ENCODE measurements around the gene RPS15A. TPM values are rescaled to one million over a fixed set of nuclear protein-coding genes. Genes with fewer than 3 reads are reported as not detected.
A peak's percentile ranks its signal among the peaks of the same experiment; 100 is the strongest.

Gene RPS15A
- total RNA-seq, 1 donor from 2014 or later, result 1,963 TPM

DNA sequence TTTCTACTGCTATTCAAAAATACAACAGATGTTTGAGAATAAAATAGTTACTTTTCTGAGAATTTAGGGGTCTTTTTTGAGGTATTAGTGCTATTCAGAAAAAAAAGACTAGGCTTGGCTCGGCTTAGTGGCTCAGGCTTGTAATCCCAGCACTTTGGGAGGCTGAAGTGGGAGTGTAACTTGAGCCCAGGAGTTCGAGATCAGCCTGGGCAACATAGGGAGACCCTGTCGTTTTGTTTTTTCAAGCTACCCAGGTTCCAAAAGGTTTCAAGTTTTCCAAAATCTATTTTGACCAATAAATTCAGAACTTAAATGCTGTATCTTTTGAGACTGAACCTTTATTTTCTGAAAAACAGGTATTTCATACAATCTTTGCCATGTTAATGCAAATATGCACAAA is 14.4 kb upstream of the RPS15A start:
- no peaks in the 10 kb centered on the region for H3K9me3 Mint-ChIP-seq
- peak overlapping the region; percentile 85 for H3K27ac Mint-ChIP-seq
- intact Hi-C loops (cut with micrococcal nuclease), result loop anchor here (5.0 kb wide), 4 partner anchors 43 to 718 kb away; partner anchors contain the start of genes CCP110, COQ7 and GDE1
- DNase-seq (ENCODE audit: low spot score), result no peak
- H3K36me3 Mint-ChIP-seq (ENCODE audit: low read depth), result peaks cover 70% of the 10 kb centered on the region
- H3K27me3 Mint-ChIP-seq (ENCODE audit: low read depth), result no peaks in the 10 kb centered on the region
- H3K4me3 Mint-ChIP-seq (ENCODE audit: low read depth), result peak overlapping the region; percentile 24
- peaks cover 43% of the 10 kb centered on the region for H3K4me1 Mint-ChIP-seq (ENCODE audit: low read depth)

DNA sequence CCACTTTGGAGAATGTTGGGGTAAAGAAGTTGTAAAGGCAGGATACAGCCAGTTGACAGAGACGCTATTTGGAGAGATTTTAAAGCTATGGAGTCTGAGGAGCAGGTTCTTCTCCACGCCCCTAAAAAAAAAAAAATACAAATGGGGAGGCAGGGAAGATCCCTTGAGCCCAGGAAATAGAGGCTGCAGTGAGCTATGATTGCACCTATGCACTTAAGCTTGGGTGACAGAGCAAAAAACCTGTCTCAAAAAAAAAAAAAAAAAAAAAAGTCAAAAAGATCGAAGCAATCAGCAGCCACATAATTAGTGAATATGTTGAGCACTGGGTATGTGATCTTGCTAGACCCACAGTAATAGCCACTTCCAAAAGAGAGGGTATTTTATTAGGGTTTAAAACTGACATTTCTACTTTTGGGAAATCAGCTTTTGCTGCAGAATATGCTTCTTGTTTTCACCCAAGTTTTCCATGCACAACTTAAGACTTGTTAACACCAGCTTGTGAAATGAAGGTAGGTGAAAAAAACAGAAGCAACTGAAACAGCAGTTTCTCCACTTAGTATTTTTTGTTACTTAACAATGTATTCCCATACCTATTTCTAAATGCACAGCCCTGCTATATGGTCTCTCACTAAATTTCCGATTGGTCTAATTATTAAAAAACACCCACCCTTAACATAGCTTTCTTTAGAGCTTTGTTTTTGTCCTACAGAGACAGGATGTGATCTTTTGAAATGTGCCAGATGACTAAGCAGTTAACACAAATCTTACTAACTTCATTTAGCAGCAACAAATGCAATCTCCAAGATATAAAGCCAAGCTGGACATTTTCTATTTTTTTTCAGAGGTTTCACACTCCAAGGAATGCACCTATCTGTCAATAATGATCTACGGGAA is 13.7 kb upstream of the RPS15A start:
- H3K4me3 Mint-ChIP-seq (ENCODE audit: low read depth), result peak overlapping the region; percentile 38
- peak overlapping the region; percentile 86 for H3K27ac Mint-ChIP-seq
- no peaks in the 10 kb centered on the region for H3K27me3 Mint-ChIP-seq (ENCODE audit: low read depth)
- H3K4me1 Mint-ChIP-seq (ENCODE audit: low read depth), result peaks cover 46% of the 10 kb centered on the region
- H3K36me3 Mint-ChIP-seq (ENCODE audit: low read depth), result peaks cover 67% of the 10 kb centered on the region
- no peaks in the 10 kb centered on the region for H3K9me3 Mint-ChIP-seq
- intact Hi-C loops (cut with micrococcal nuclease), result loop anchor here (5.0 kb wide), 4 partner anchors 43 to 718 kb away; partner anchors contain the start of genes CCP110, COQ7 and GDE1
- DNase-seq (ENCODE audit: low spot score), result no peak

DNA sequence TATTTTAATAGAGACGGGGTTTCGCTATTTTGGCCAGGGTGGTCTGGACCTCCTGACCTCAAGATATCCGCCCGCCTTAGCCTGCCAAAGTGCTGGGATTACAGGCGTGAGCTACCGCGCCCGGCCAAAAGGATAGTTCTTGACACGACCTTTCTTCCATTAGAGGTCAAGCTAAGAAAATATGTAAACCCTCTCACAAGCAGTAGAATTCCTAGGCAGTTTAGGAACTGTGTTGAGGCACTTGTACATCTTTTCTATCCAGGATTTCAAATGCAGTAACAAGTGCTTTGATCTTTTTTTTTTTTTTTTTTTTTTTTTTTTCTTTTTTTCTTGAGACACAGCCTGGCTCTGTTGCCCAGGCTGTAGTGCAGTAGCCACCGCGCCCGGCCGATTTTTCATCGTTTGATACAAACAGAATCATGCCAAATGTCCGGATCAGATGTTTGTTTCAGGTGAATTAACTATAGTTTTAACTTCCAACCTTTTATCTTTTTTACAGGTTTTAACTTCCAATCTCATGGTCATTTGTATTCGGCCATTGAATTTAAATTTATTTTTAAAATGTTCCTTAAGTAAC is 12.7 kb upstream of the RPS15A start:
- Mint-ChIP-seq H3K9me3 (no peaks in the 10 kb centered on the region), H3K4me3 (ENCODE audit: low read depth) (peak overlapping the region; percentile 93), H3K4me1 (ENCODE audit: low read depth) (peaks cover 51% of the 10 kb centered on the region), H3K27ac (peak overlapping the region; percentile 86), H3K36me3 (ENCODE audit: low read depth) (peaks cover 65% of the 10 kb centered on the region), H3K27me3 (ENCODE audit: low read depth) (no peaks in the 10 kb centered on the region)
- intact Hi-C loops (cut with micrococcal nuclease), result loop anchor here (5.0 kb wide), 4 partner anchors 44 to 719 kb away; partner anchors contain the start of genes CCP110, COQ7 and GDE1
- no peak for DNase-seq (ENCODE audit: low spot score)

DNA sequence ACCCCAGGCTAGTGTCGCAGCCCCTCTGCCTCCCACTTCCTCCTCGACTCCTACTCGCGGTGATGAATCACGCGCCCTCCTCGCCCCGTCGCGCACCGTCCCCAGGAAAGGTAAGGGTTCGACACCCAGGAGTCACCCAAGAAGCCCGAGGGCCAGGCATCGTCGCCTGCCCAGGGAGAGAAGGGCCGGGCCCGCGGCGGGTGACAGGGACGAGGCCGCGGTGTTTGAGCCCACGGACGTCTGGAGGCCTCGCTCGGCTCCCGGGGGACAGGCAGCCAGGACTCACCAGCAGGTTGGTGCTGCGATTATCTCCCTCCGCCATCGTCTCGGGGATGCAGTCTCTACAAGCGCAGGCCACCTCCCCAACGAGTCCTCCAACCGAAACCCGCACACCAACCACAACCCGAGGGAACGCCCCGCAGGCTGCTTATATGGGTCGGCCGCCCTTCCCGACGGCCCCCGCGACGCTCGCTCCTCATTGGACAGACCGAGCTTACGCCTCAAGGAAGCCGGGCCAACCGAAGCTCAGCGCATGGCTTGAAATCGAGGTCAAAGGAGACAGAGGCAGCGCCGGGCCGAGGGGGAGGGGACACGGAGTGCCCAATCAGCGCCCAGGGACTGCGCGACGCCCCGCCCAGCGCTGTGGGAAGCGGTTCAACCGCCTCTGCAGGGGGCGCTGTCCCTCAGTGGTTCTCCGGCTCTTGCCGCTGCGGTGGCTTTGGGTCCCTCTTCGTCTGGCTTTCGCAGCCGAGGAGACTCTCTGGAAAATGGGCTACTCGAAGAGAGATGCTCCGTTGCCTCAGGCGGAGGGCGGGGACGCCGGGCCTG is 11.2 kb upstream of the RPS15A start, which contains the start of gene ARL6IP1:
Gene ARL6IP1, minus strand, starts transcription at position 405 of the 828 bp plus-strand sequence. Its CDS starts 83 bp downstream, at position 322.
- H3K27me3 Mint-ChIP-seq (ENCODE audit: low read depth), result no peaks in the 10 kb centered on the region
- H3K4me3 Mint-ChIP-seq (ENCODE audit: low read depth), result peak within 1 kb of the TSS; percentile 93
- no peaks in the 10 kb centered on the region for H3K9me3 Mint-ChIP-seq
- H3K36me3 Mint-ChIP-seq (ENCODE audit: low read depth), result peaks cover 66% of the 10 kb centered on the region
- peak; percentile 99 for DNase-seq (ENCODE audit: low spot score)
- intact Hi-C loops (cut with micrococcal nuclease), result loop anchor here (1.0 to 5.0 kb wide), 7 partner anchors 11 to 721 kb away; partner anchors contain the start of genes CCP110, COQ7, GDE1 and RPS15A
- peaks cover 52% of the 10 kb centered on the region for H3K4me1 Mint-ChIP-seq (ENCODE audit: low read depth)
- H3K27ac Mint-ChIP-seq, result peak within 1 kb of the TSS; percentile 98

DNA sequence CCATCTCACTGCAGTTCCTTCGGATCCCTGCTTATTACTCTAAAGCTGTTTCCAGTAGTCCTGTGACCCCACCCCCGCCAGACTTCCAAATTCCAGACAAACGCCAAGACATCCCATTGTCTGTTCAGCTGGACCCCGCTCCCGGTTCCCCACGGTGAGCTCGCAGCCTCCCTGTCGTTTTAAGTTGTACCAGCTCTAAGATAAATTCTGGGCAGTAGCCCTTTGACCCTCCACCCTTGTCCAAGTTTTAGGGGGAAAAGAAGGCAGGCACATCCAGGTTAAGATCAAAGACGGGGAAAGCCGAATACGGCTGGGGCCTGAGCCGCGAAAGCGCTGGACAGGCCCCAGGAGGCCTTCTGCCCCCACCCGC is 10.6 kb upstream of the RPS15A start:
- Mint-ChIP-seq H3K4me1 (ENCODE audit: low read depth) (peaks cover 51% of the 10 kb centered on the region), H3K36me3 (ENCODE audit: low read depth) (peaks cover 66% of the 10 kb centered on the region), H3K9me3 (no peaks in the 10 kb centered on the region), H3K27me3 (ENCODE audit: low read depth) (no peaks in the 10 kb centered on the region), H3K27ac (peak overlapping the region; percentile 98), H3K4me3 (ENCODE audit: low read depth) (peak overlapping the region; percentile 93)
- DNase-seq (ENCODE audit: low spot score), result no peak
- intact Hi-C loops (cut with micrococcal nuclease), result loop anchor here (1.0 to 5.0 kb wide), 7 partner anchors 10 to 722 kb away; partner anchors contain the start of genes CCP110, COQ7, GDE1 and RPS15A

DNA sequence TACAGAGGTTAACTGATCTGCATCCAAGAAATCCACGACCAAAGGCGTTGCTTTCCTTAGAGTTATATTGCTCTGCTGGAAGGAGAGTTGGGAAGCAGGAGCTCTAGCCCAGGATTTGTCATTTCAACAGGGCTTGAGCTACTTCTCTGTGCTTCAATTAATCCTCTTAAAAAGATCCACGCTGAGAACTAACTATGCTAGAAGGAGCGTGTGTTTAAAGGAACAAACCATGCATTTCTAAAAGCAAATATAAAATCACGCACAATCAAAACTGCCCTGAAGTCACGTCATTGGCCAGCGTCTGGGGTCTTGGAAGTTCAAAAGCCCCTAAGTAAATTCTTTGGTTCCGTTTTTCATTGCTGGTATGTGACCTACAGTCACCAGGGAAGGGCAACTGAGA is 10.2 kb upstream of the RPS15A start:
- Mint-ChIP-seq H3K4me3 (ENCODE audit: low read depth) (peak overlapping the region; percentile 93), H3K27ac (peak overlapping the region; percentile 98), H3K4me1 (ENCODE audit: low read depth) (peaks cover 48% of the 10 kb centered on the region), H3K36me3 (ENCODE audit: low read depth) (peaks cover 68% of the 10 kb centered on the region), H3K9me3 (no peaks in the 10 kb centered on the region), H3K27me3 (ENCODE audit: low read depth) (no peaks in the 10 kb centered on the region)
- DNase-seq (ENCODE audit: low spot score), result no peak
- intact Hi-C loops (cut with micrococcal nuclease), result loop anchor here (2.0 to 5.0 kb wide), 5 partner anchors 13 to 722 kb away; partner anchors contain the start of genes CCP110, COQ7 and GDE1

DNA sequence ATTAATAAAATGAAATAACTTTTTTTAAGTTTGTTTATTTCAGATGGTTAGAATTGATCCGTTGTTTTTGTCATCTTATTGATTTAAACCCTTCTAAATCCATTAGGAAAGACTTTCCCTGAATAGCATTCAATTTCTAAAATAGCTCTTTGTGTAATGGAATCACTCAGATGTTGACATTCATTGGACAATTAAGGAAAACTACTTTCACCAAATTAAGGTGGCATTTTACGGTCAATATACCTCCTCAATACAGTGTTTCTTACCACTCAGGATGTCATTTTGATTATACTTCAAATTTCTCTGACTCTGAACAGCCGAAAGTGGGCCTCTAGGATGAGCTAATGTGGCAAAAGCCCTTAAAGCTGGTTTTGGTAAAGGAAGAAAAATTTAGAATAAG is 9.4 kb upstream of the RPS15A start:
- intact Hi-C loops (cut with micrococcal nuclease), result no loop called here
- Mint-ChIP-seq H3K27me3 (ENCODE audit: low read depth) (no peaks in the 10 kb centered on the region), H3K4me1 (ENCODE audit: low read depth) (peaks cover 45% of the 10 kb centered on the region), H3K9me3 (no peaks in the 10 kb centered on the region), H3K36me3 (ENCODE audit: low read depth) (peaks cover 72% of the 10 kb centered on the region), H3K4me3 (ENCODE audit: low read depth) (peak overlapping the region; percentile 93), H3K27ac (peak overlapping the region; percentile 67)
- DNase-seq (ENCODE audit: low spot score), result no peak

DNA sequence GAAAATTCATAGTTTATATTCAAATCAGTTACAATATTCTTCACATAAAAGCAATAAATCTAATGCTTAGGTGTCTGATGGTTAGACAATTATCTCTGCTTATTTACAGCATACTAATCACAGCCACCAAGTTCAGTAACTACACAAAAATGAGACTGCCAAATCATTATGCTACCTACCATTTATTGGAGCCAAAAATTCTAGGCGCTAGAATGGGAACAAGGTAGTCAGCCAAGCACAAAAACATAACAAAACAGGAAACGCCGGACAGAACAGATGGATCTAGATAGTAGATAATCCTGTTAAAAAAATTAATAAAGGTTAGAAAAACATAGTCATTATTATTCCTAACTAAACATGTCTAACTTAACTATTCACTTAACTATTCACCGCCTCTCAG is 7.6 kb upstream of the RPS15A start:
- Mint-ChIP-seq H3K27ac (peak overlapping the region; percentile 65), H3K4me3 (ENCODE audit: low read depth) (no peak overlapping the region), H3K27me3 (ENCODE audit: low read depth) (no peaks in the 10 kb centered on the region), H3K36me3 (ENCODE audit: low read depth) (peaks cover 78% of the 10 kb centered on the region), H3K4me1 (ENCODE audit: low read depth) (peaks cover 40% of the 10 kb centered on the region), H3K9me3 (no peaks in the 10 kb centered on the region)
- intact Hi-C loops (cut with micrococcal nuclease), result no loop called here
- no peak for DNase-seq (ENCODE audit: low spot score)

DNA sequence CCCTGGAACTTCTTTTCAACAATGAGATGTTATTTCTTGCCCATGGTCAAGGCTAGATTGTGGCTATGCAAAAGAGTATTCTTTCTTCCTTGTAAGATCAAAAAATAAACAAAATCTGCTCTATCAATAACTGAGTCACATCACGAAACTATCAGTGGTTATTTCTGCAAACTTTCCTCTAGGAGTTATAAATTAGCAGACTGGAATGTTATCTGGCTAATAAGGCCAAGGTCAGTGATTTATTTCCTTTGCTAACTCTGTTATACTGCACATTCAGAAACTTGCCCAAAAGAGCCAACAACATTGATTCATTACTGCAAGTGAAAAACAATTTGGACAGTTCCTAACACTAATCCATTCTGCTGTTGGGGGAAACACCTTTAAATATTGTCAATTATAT is 6.2 kb upstream of the RPS15A start:
- Mint-ChIP-seq H3K9me3 (no peaks in the 10 kb centered on the region), H3K27me3 (ENCODE audit: low read depth) (no peaks in the 10 kb centered on the region), H3K36me3 (ENCODE audit: low read depth) (peaks cover 86% of the 10 kb centered on the region), H3K4me3 (ENCODE audit: low read depth) (no peak overlapping the region), H3K4me1 (ENCODE audit: low read depth) (peaks cover 37% of the 10 kb centered on the region), H3K27ac (no peak overlapping the region)
- intact Hi-C loops (cut with micrococcal nuclease), result no loop called here
- no peak for DNase-seq (ENCODE audit: low spot score)

DNA sequence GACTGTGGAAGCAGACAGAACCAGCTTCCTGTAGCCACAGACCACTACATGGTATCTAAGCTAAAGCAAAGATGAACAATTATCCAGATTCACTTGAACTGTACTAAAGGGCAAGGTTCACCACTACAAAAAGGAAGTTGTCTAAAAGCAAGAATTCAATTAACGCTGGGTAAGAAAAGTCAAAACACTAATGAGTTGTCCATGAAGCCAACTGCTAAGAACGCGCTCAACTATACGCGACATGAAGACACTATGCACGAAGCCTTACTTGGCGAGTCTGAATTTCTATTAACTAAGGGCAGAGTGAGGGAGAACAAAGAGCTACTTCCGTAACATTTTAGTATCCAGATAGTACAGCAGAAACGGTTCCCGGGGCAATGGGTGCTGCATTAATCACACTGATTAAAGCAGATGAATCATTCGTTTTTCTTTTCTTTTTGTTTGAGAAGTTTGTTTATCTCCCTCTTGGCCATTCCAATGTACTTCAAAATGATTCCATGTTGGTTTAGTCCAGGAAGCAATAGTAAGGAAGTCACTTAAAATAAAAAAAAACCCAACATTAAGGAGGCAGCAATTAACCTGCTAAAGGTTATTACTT is 2.8 kb upstream of the RPS15A start:
- no peak overlapping the region for H3K4me3 Mint-ChIP-seq (ENCODE audit: low read depth)
- peak overlapping the region; percentile 6 for H3K27ac Mint-ChIP-seq
- H3K36me3 Mint-ChIP-seq (ENCODE audit: low read depth), result peaks cover 89% of the 10 kb centered on the region
- no peaks in the 10 kb centered on the region for H3K9me3 Mint-ChIP-seq
- no peak for DNase-seq (ENCODE audit: low spot score)
- H3K27me3 Mint-ChIP-seq (ENCODE audit: low read depth), result no peaks in the 10 kb centered on the region
- H3K4me1 Mint-ChIP-seq (ENCODE audit: low read depth), result peaks cover 37% of the 10 kb centered on the region
- intact Hi-C loops (cut with micrococcal nuclease), result no loop called here

DNA sequence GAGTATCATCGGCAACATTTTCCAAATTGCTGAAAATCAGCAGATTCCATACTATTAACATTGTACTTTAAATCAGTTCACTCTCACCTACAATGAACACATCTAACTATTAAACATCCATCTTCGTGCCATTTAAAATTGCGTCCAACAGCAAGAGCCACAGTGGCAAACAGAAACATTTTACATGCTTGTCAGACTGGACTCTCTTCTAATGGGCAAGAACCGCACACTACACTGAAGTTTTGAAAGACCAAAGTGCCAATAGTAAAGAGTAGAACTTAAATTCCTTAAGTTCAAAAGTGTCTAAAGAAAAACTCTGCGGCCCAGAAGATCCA is 652 bp downstream of the RPS15A start:
- intact Hi-C loops (cut with micrococcal nuclease), result loop anchor here (5.0 kb wide), 1 partner anchor 328 kb away; no protein-coding TSS in a partner anchor
- H3K9me3 Mint-ChIP-seq, result no peaks in the 10 kb centered on the region
- peak overlapping the region; percentile 89 for H3K27ac Mint-ChIP-seq
- H3K4me1 Mint-ChIP-seq (ENCODE audit: low read depth), result peaks cover 50% of the 10 kb centered on the region
- H3K36me3 Mint-ChIP-seq (ENCODE audit: low read depth), result peaks cover 95% of the 10 kb centered on the region
- H3K4me3 Mint-ChIP-seq (ENCODE audit: low read depth), result peak overlapping the region; percentile 92
- H3K27me3 Mint-ChIP-seq (ENCODE audit: low read depth), result no peaks in the 10 kb centered on the region
- DNase-seq (ENCODE audit: low spot score), result no peak

All from activated T-helper 2 cell treated with anti-CD3 and anti-CD28 coated beads, Interferon-gamma antibody, Interleukin-2, Interleukin-4, amounts not matched to agents 10 μg/mL and 5 μg/mL and 100 μg/mL, durations not matched to agents 14 hours and 24 hours and 36 hours (primary cell).